ENCODE results near the gene DLL3. TPM values are rescaled to one million over a fixed set of nuclear protein-coding genes. Genes with fewer than 3 reads are reported as not detected.

The DLL3 gene
- total and polyA plus RNA-seq, 9 of the 15 experiments (the other 6 are each of a cell fraction or from before 2014, with no cell fraction given) = 0.80 to 6.3 (median 1.2) TPM

- TF ChIP-seq, protein P1, sequence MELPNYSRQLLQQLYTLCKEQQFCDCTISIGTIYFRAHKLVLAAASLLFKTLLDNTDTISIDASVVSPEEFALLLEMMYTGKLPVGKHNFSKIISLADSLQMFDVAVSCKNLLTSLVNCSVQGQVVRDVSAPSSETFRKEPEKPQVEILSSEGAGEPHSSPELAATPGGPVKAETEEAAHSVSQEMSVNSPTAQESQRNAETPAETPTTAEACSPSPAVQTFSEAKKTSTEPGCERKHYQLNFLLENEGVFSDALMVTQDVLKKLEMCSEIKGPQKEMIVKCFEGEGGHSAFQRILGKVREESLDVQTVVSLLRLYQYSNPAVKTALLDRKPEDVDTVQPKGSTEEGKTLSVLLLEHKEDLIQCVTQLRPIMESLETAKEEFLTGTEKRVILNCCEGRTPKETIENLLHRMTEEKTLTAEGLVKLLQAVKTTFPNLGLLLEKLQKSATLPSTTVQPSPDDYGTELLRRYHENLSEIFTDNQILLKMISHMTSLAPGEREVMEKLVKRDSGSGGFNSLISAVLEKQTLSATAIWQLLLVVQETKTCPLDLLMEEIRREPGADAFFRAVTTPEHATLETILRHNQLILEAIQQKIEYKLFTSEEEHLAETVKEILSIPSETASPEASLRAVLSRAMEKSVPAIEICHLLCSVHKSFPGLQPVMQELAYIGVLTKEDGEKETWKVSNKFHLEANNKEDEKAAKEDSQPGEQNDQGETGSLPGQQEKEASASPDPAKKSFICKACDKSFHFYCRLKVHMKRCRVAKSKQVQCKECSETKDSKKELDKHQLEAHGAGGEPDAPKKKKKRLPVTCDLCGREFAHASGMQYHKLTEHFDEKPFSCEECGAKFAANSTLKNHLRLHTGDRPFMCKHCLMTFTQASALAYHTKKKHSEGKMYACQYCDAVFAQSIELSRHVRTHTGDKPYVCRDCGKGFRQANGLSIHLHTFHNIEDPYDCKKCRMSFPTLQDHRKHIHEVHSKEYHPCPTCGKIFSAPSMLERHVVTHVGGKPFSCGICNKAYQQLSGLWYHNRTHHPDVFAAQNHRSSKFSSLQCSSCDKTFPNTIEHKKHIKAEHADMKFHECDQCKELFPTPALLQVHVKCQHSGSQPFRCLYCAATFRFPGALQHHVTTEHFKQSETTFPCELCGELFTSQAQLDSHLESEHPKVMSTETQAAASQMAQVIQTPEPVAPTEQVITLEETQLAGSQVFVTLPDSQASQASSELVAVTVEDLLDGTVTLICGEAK (IDR thresholded peaks at IDR 0.05) = no peak
- TF ChIP-seq, protein P1 (CRISPR knock-in tag; IDR thresholded peaks at IDR 0.05) = no peak
- no peak for TF ChIP-seq SRSF1 (IDR thresholded peaks at IDR 0.05; ENCODE audit: low read depth, low read length)
- TF ChIP-seq NRF1 (conservative IDR thresholded peaks at IDR 0.05 in 1 of 2, IDR thresholded peaks at IDR 0.05 in 1 of 2) = peak; percentile 99
- TF ChIP-seq, protein P2, sequence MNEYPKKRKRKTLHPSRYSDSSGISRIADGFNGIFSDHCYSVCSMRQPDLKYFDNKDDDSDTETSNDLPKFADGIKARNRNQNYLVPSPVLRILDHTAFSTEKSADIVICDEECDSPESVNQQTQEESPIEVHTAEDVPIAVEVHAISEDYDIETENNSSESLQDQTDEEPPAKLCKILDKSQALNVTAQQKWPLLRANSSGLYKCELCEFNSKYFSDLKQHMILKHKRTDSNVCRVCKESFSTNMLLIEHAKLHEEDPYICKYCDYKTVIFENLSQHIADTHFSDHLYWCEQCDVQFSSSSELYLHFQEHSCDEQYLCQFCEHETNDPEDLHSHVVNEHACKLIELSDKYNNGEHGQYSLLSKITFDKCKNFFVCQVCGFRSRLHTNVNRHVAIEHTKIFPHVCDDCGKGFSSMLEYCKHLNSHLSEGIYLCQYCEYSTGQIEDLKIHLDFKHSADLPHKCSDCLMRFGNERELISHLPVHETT (CRISPR knock-in tag; conservative IDR thresholded peaks at IDR 0.05 in 1 of 2, IDR thresholded peaks at IDR 0.05 in 1 of 2) = peak in 1 of 2 experiments; percentile 80; a peak in 2 of 4 replicates
- TF ChIP-seq MYC (IDR thresholded peaks at IDR 0.05; ENCODE audit: low read depth, low read length) = peak; percentile 48; the same call in 1 of the 2 replicates
- TF ChIP-seq MYC (CRISPR knock-in tag; IDR thresholded peaks at IDR 0.05; ENCODE audit: borderline replicate concordance, low read depth) = no peak
- no peak for TF ChIP-seq ZNF778 (CRISPR knock-in tag; IDR thresholded peaks at IDR 0.05)
- peak; percentile 74 for TF ChIP-seq ZNF24 (IDR thresholded peaks at IDR 0.05)
- TF ChIP-seq NBN (IDR thresholded peaks at IDR 0.05; ENCODE audit: low read depth) = no peak
- TF ChIP-seq, protein P3, sequence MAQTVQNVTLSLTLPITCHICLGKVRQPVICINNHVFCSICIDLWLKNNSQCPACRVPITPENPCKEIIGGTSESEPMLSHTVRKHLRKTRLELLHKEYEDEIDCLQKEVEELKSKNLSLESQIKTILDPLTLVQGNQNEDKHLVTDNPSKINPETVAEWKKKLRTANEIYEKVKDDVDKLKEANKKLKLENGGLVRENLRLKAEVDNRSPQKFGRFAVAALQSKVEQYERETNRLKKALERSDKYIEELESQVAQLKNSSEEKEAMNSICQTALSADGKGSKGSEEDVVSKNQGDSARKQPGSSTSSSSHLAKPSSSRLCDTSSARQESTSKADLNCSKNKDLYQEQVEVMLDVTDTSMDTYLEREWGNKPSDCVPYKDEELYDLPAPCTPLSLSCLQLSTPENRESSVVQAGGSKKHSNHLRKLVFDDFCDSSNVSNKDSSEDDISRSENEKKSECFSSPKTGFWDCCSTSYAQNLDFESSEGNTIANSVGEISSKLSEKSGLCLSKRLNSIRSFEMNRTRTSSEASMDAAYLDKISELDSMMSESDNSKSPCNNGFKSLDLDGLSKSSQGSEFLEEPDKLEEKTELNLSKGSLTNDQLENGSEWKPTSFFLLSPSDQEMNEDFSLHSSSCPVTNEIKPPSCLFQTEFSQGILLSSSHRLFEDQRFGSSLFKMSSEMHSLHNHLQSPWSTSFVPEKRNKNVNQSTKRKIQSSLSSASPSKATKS (CRISPR knock-in tag; IDR thresholded peaks at IDR 0.05) = no peak
- TF ChIP-seq, protein P4, sequence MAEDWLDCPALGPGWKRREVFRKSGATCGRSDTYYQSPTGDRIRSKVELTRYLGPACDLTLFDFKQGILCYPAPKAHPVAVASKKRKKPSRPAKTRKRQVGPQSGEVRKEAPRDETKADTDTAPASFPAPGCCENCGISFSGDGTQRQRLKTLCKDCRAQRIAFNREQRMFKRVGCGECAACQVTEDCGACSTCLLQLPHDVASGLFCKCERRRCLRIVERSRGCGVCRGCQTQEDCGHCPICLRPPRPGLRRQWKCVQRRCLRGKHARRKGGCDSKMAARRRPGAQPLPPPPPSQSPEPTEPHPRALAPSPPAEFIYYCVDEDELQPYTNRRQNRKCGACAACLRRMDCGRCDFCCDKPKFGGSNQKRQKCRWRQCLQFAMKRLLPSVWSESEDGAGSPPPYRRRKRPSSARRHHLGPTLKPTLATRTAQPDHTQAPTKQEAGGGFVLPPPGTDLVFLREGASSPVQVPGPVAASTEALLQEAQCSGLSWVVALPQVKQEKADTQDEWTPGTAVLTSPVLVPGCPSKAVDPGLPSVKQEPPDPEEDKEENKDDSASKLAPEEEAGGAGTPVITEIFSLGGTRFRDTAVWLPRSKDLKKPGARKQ (CRISPR knock-in tag; IDR thresholded peaks at IDR 0.05) = no peak
These were observed 41.0 kb downstream of the DLL3 start, which contains the start of gene EID2 (continued) for GRCh38 chr19:39539518-39540332.

Data from K562 (cell line).